Testis (tissue), 3 donors: ENCODE measurements around the gene LUZP2. TPM values are rescaled to one million over a fixed set of nuclear protein-coding genes. Genes with fewer than 3 reads are reported as not detected.

Source experiments
- DNase-seq: peaks from one replicate; pipeline ENCODE4 v3.0.0-alpha.2; 2019
- H3K27ac ChIP-seq, 2 donors: fragments of 200-600 bp; sonication (generic); one replicate each; pipeline ENCODE4 v1.5.1; 2019
- H3K27me3 ChIP-seq: fragments of 200-600 bp; sonication (generic); one replicate; pipeline ENCODE4 v1.5.1; 2019
- H3K36me3 ChIP-seq: fragments of 200-600 bp; sonication (generic); one replicate; pipeline ENCODE4 v1.5.1; 2017; ENCODE audit warnings: low read depth; ENCODE audit errors: missing control alignments
- H3K4me1 ChIP-seq: fragments of 200-600 bp; sonication (generic); one replicate; pipeline ENCODE4 v1.5.1; 2019
- H3K4me3 ChIP-seq, 2 donors: fragments of 200-600 bp; sonication (generic); one replicate each; pipeline ENCODE4 v1.5.1; 2017 to 2019
- H3K9me3 ChIP-seq: fragments of 200-600 bp; sonication (generic); one replicate; pipeline ENCODE4 v1.5.1; 2017
- POLR2A ChIP-seq: fragments of 450-650 bp; IDR thresholded peaks from one replicate; pipeline ENCODE4 v1.6.1; 2017; ENCODE audit warnings: antibody characterized with exemption, mild to moderate bottlenecking, moderate library complexity
- WGBS, 2 donors: methylation state at CpG; one replicate each; pipeline ENCODE4 v1.1.5; 2018; 5-methylcytosine and 5-hydroxymethylcytosine counted together
- intact Hi-C: fragments of 100-400 bp; cut with DNase I; formaldehyde crosslinking; loops from one replicate; pipeline ENCODE4 v1.15.1; 2023; ENCODE audit warnings: low total_unique reads
- polyA plus RNA-seq: library from polyadenylated mRNA; stranded (reverse); fragments of 350-450 nt; fragmentation: Illumina TruSeq; extraction: RNeasy Lipid Tissue Mini Kit (QIAGEN cat#74804); gene quantifications from one replicate; pipeline ENCODE4 v1.2.3, GENCODE V29; 2014; ENCODE audit warnings: low read depth, low replicate concordance; ENCODE audit not compliant: insufficient read depth
- total RNA-seq, 2 donors: library from RNA; depleted of rRNA; stranded (reverse); fragments of >200 nt; gene quantifications; one replicate each; pipeline ENCODE4 v1.2.3, GENCODE V29; 2016
- TF ChIP-seq, protein P1 (sequence below), 3 experiments: fragments of 450-650 bp in 2 of 3; fragments of 200-600 bp in 1 of 3; sonication (generic) in 1 of 3; IDR thresholded peaks; one replicate each; pipeline ENCODE4 v1.5.1; 2016 to 2019; ENCODE audit warnings: antibody characterized with exemption in 3 of 3, mild to moderate bottlenecking in 2 of 3, moderate library complexity in 1 of 3

The LUZP2 gene
- total and polyA plus RNA-seq, 3 donors from 2014 or later: 0.63 to 0.98 (median 0.74) TPM

DNA sequence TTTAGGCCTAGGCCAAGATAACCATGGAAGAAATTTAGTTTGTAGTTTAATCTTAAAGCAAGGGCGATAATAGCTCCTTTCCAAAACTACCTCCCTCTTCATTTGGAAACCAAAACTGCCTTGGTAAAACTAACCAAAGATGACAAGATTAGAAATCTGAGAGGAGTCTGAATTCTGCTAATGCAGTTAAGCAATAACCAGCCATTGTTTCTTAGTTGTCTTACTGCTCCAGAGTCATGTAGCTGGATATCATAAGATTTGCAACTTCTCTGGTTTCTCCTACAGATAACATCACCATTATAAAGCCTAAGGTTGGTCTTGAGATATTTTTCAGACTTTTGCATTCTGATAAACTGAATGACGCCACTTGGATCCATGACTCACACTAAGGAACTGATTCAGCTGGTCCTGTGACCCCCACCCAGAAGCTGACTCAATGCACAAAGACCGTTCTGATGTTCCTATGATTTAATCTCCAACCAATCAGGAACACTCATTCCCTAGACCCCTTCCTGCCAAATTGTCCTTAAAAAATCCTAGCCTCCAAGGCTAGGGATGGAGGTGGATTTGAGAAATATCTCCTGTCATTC, 200.8 kb downstream of the LUZP2 start:
- TF ChIP-seq, protein P1, sequence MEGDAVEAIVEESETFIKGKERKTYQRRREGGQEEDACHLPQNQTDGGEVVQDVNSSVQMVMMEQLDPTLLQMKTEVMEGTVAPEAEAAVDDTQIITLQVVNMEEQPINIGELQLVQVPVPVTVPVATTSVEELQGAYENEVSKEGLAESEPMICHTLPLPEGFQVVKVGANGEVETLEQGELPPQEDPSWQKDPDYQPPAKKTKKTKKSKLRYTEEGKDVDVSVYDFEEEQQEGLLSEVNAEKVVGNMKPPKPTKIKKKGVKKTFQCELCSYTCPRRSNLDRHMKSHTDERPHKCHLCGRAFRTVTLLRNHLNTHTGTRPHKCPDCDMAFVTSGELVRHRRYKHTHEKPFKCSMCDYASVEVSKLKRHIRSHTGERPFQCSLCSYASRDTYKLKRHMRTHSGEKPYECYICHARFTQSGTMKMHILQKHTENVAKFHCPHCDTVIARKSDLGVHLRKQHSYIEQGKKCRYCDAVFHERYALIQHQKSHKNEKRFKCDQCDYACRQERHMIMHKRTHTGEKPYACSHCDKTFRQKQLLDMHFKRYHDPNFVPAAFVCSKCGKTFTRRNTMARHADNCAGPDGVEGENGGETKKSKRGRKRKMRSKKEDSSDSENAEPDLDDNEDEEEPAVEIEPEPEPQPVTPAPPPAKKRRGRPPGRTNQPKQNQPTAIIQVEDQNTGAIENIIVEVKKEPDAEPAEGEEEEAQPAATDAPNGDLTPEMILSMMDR (IDR thresholded peaks at IDR 0.05): no peak
- TF ChIP-seq POLR2A: no peak
- intact Hi-C loops: no loop called here
- 86 to 95% methylated on average over 3 of the region's 3 CpGs for WGBS, 2 donors
- Histone ChIP-seq H3K9me3 (no peaks in the 10 kb centered on the region), H3K4me3 (no peak overlapping the region), H3K27ac (no peak overlapping the region), H3K4me1 (no peaks in the 10 kb centered on the region), H3K36me3 (no peaks in the 10 kb centered on the region), H3K27me3 (no peaks in the 10 kb centered on the region)
- DNase-seq: no peak

DNA sequence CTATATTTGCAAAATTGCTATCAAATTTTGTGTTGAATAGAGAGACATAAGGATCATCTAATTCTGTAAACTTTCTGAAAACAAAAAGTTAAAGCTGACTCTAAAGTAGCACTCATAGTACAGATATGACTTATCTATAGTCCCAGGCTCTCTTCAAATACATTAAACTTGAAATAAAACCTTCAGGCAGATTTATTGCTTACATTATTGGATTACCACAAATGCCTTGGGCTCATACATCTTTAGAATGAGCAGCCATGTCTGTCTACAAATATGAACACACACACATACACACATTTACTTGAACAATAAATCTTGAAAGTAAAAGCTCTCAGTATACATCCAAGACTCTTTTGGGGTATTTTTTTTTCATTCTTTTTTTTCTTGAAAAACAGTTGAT, 207.9 kb downstream of the LUZP2 start:
- Histone ChIP-seq H3K9me3 (no peaks in the 10 kb centered on the region), H3K27ac (no peak overlapping the region), H3K27me3 (no peaks in the 10 kb centered on the region), H3K4me3 (no peak overlapping the region), H3K4me1 (no peaks in the 10 kb centered on the region), H3K36me3 (no peaks in the 10 kb centered on the region)
- DNase-seq: no peak
- intact Hi-C loops: no loop called here
- no peak for TF ChIP-seq POLR2A
- TF ChIP-seq, protein P1 (IDR thresholded peaks at IDR 0.05): no peak

DNA sequence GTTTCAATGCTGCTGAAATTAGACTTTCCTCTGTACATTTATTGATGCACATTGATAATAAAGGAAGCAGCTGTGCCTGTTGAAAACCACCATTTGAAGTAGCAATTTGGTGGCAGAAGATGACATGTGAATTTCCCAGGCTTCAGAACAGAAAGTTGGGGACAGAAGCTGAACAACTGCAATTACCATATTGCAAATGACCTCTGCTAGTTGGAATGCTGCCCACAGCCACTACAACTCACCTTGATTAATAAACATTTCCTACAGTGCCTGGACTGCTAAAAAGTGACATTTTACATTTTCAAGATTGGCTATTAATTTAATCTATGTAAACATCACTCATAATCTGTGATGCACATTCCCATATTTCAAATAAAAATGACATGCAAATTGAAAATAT, 208.6 kb downstream of the LUZP2 start:
- H3K27me3 ChIP-seq: no peaks in the 10 kb centered on the region
- H3K4me3 ChIP-seq: no peak overlapping the region
- no peaks in the 10 kb centered on the region for H3K4me1 ChIP-seq
- no peaks in the 10 kb centered on the region for H3K36me3 ChIP-seq
- no peak for DNase-seq
- TF ChIP-seq, protein P1 (IDR thresholded peaks at IDR 0.05): no peak
- TF ChIP-seq POLR2A: no peak
- H3K27ac ChIP-seq: no peak overlapping the region
- no peaks in the 10 kb centered on the region for H3K9me3 ChIP-seq
- intact Hi-C loops: no loop called here

DNA sequence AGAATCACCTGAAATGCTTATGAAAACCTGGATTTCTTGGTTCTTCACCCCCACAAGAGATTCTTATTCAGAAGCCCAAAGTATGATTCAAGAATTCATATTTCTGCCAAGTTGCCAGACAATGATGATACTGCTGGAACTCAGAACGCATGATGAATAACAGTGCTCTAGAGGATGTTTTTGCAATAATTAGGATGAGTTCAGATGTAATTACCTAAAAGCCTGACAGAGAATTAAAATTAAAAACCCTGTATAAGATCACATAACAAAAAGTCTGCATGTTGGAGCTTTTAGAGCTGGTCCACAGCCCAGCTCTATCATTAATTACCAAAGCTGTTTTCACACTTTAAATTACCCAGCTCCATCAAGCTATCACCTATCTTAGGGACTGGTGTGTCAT, 211.8 kb downstream of the LUZP2 start:
- no peak overlapping the region for H3K4me3 ChIP-seq
- 48 to 58% methylated on average over 1 of the region's 1 CpG for WGBS, 2 donors
- DNase-seq: no peak
- no peaks in the 10 kb centered on the region for H3K27me3 ChIP-seq
- no peak overlapping the region for H3K27ac ChIP-seq
- H3K36me3 ChIP-seq: no peaks in the 10 kb centered on the region
- intact Hi-C loops: no loop called here
- H3K4me1 ChIP-seq: no peaks in the 10 kb centered on the region
- H3K9me3 ChIP-seq: no peaks in the 10 kb centered on the region
- TF ChIP-seq, protein P1 (IDR thresholded peaks at IDR 0.05): no peak
- TF ChIP-seq POLR2A: no peak

DNA sequence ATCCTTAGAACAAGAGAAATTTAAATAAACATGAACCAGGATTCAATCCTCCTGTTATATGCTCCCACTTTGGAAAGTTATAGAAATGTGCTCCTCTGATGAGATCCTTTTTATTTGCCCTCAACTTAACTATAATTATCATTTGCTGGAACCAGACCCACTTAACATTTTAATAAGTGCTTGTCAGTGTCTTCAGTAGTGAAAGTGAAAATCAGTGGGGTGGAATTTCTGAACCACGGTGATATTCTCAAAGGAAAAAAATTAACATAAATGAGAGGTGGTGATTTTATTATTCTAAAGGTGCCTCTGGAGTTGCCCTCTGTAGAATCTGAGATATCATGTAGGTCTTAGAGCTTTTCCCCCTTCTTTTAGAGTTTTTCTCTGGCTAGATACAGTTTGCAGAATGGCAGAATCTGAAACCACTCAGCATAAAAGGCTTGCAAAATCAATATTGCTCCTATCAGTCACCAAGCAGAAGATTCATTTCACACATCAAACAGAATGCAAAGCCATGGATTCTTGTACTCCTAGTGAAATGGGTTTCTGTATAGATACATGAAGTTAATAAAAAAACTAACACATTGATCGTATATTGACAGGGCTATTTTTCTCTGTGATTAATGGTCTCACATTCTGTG, 213.2 kb downstream of the LUZP2 start:
- WGBS, 2 donors: 68 to 72% methylated on average over 2 of the region's 2 CpGs

More for the DNA sequence above, 213.2 kb downstream of the LUZP2 start:
- no peak for DNase-seq
- Histone ChIP-seq H3K27me3 (no peaks in the 10 kb centered on the region), H3K36me3 (no peaks in the 10 kb centered on the region), H3K9me3 (no peaks in the 10 kb centered on the region), H3K27ac (no peak overlapping the region), H3K4me3 (no peak overlapping the region), H3K4me1 (no peaks in the 10 kb centered on the region)
- no peak for TF ChIP-seq POLR2A
- TF ChIP-seq, protein P1 (IDR thresholded peaks at IDR 0.05): no peak
- intact Hi-C loops: no loop called here
